Thoracic aorta (tissue), 2 donors: Measurements from ENCODE around the gene MAG. TPM values are rescaled to one million over a fixed set of nuclear protein-coding genes. Genes with fewer than 3 reads are reported as not detected.

Experiments used
- ATAC-seq: fragments of 150-250 bp; one replicate; pipeline ENCODE4 v1.8.0; 2017; ENCODE audit warnings: low read depth; ENCODE audit not compliant: insufficient number of reproducible peaks, low FRiP score
- DNase-seq: peaks from one replicate; pipeline ENCODE4 v3.0.0-alpha.2; 2020; ENCODE audit warnings: low spot score
- H3K27ac ChIP-seq, 2 donors: fragments of 200-600 bp; sonication (generic); 1 replicate in 1 of 2; 2 replicates in 1 of 2; pipeline ENCODE4 v1.5.1; 2016; ENCODE audit warnings: mild to moderate bottlenecking in 2 of 2, moderate library complexity in 2 of 2
- H3K27me3 ChIP-seq: fragments of 200-600 bp; sonication (generic); replicated peaks from 2 replicates; pipeline ENCODE4 v1.6.0; 2016; ENCODE audit warnings: mild to moderate bottlenecking; ENCODE audit not compliant: insufficient read depth
- H3K36me3 ChIP-seq: fragments of 200-600 bp; sonication (generic); one replicate; pipeline ENCODE4 v1.5.1; 2016
- H3K4me1 ChIP-seq, 2 donors: fragments of 200-600 bp; sonication (generic); 1 replicate in 1 of 2; 2 replicates in 1 of 2; pipeline versions ENCODE4 v1.5.1 to v1.6.0; 2016; ENCODE audit warnings: low read depth in 2 of 2, mild to moderate bottlenecking in 1 of 2; ENCODE audit not compliant: control insufficient read depth in 1 of 2
- H3K4me3 ChIP-seq: fragments of 200-600 bp; sonication (generic); 2 replicates; pipeline ENCODE4 v1.5.1; 2016; ENCODE audit warnings: mild to moderate bottlenecking
- H3K9me3 ChIP-seq: fragments of 200-600 bp; sonication (generic); 2 replicates; pipeline ENCODE4 v1.5.1; 2016
- total RNA-seq, 2 donors: library from RNA; depleted of rRNA; stranded (reverse); fragments of >200 nt; gene quantifications; one replicate each; pipeline versions ENCODE4 v1.1.0 to v1.2.3, GENCODE V29; 2016
- TF ChIP-seq, protein P1 (sequence below): fragments of 200-600 bp; sonication (generic); IDR thresholded peaks from one replicate; pipeline ENCODE4 v1.5.1; 2019; ENCODE audit warnings: antibody characterized with exemption

Gene MAG
- total RNA-seq, 2 donors from 2014 or later, result 2.8 TPM; not detected in 1

DNA sequence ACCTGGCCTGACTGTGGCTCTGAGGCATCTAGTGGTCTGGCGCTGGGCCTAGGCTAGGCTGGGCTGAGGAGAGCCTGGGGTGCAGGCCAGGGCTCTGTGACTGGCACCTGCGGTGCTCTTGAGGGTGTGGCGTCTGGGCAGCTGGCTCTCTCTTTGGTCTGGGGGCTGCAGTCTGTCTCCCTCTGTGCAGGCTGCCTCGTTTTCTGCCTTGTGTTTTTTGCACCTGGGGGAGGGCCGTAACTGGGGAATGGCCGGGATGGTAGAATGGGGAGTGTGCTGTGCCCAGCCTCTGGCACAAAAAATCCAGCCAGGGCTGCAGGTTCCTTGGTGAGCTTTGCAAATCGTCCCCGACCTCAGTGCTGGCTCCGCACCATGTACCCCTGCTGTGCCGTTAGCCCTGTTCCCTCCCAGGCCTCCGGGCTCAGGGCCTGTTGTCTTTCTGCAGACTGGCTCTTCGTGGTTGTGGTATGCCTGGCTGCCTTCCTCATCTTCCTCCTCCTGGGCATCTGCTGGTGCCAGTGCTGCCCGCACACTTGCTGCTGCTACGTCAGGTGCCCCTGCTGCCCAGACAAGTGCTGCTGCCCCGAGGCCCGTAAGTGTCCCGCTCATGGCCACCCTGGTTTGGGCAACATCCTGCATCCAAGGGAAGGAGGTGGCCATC, 29.7 kb upstream of the MAG start:
- no peak for DNase-seq
- TF ChIP-seq, protein P1, sequence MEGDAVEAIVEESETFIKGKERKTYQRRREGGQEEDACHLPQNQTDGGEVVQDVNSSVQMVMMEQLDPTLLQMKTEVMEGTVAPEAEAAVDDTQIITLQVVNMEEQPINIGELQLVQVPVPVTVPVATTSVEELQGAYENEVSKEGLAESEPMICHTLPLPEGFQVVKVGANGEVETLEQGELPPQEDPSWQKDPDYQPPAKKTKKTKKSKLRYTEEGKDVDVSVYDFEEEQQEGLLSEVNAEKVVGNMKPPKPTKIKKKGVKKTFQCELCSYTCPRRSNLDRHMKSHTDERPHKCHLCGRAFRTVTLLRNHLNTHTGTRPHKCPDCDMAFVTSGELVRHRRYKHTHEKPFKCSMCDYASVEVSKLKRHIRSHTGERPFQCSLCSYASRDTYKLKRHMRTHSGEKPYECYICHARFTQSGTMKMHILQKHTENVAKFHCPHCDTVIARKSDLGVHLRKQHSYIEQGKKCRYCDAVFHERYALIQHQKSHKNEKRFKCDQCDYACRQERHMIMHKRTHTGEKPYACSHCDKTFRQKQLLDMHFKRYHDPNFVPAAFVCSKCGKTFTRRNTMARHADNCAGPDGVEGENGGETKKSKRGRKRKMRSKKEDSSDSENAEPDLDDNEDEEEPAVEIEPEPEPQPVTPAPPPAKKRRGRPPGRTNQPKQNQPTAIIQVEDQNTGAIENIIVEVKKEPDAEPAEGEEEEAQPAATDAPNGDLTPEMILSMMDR, result no peak
- Histone ChIP-seq H3K36me3 (no peaks in the 10 kb centered on the region), H3K9me3 (no peaks in the 10 kb centered on the region), H3K27ac (no peak overlapping the region), H3K27me3 (no peaks in the 10 kb centered on the region), H3K4me1 (peaks cover 15 to 22% of the 10 kb centered on the region in 2 donors), H3K4me3 (no peak overlapping the region)
- ATAC-seq, result no peak

DNA sequence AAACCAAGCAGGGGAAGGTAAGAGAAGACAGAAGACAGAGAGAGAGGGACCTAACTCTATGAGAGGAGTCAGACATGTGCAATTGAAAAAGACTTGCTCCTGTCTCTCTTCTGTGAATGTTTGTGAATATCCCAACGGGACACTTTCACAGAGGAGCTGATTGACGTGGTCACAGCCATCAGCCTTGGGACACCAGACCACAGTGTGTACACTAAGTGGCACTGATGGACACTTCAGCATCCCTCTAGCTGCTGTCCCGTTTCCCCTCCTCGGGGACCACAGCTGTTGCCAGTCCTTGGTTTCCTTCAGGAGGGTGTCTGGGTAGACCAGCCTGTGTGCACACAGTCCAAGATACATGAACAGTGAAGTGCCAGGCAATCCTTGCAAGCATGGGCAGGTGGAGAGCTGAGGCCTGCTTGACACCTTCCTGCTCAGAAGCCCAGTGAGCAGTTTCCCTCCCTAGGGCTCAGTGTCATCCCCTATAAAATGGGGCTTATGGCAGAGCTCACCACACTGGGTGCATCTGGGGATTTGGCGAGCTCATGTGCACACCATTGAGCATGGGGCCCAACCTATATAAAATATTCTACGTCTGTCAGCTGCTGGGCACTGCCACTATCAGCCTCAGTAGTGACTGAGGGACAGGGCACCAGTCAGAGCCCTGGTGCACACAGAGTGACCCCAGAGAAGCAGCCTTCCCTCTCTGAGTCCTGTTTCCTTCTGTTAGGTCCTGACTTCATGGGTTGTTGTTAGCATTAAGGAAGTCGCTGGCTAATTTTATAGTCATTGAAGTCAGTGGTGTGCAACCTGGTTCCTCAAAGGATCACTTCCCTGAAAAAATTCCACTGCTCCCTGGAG, 27.5 kb upstream of the MAG start:
- Histone ChIP-seq H3K27me3 (no peaks in the 10 kb centered on the region), H3K27ac (no peak overlapping the region), H3K4me1 (peaks cover 15 to 22% of the 10 kb centered on the region in 2 donors), H3K36me3 (no peaks in the 10 kb centered on the region), H3K4me3 (no peak overlapping the region), H3K9me3 (no peaks in the 10 kb centered on the region)
- DNase-seq, result no peak
- TF ChIP-seq, protein P1, result no peak
- ATAC-seq, result no peak

DNA sequence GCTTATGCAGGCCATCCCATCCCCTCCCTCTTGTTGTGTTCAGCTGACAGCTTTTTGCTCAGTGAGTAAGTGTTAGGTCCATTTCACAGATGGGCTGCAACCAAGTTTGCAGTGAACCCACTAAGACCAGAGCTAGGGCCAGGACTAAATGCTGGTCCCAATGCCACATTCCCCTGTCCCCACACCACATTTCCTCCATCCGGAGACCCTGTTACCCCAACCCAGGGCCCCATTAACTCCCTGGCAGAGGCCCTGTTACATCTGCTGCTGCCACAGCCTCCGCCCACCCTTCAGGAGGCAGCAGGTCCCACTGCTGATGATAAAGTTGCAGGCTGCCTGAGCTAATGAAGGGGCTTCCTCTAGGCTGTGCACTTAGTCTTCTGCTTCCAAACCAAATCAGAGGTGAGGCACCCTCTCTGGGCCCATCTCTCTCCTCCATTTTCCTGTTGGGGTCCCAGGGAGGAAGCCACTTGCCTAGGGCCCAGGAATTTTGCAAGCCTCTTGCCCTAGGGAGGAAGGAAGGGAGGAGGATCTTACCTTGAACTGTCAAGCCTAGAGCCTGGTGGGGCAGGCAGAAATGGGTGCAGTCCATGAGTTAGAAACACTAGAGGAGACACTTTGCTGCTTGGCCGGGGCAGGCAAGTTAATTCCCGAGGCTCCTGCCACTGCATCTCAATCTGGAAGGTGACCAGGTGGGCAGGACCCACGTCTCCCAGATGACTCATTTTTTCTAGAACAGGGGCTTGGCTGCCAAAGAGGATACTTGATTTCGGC, 26.6 kb upstream of the MAG start:
- H3K36me3 ChIP-seq, result no peaks in the 10 kb centered on the region
- H3K4me3 ChIP-seq, result no peak overlapping the region
- TF ChIP-seq, protein P1, result no peak
- ATAC-seq (no peak), DNase-seq (no peak)
- H3K4me1 ChIP-seq, result peaks cover 20 to 29% of the 10 kb centered on the region in 2 donors
- no peaks in the 10 kb centered on the region for H3K27me3 ChIP-seq
- H3K27ac ChIP-seq, result peak overlapping the region in 1 of 2 donors; percentile 1
- H3K9me3 ChIP-seq, result no peaks in the 10 kb centered on the region

DNA sequence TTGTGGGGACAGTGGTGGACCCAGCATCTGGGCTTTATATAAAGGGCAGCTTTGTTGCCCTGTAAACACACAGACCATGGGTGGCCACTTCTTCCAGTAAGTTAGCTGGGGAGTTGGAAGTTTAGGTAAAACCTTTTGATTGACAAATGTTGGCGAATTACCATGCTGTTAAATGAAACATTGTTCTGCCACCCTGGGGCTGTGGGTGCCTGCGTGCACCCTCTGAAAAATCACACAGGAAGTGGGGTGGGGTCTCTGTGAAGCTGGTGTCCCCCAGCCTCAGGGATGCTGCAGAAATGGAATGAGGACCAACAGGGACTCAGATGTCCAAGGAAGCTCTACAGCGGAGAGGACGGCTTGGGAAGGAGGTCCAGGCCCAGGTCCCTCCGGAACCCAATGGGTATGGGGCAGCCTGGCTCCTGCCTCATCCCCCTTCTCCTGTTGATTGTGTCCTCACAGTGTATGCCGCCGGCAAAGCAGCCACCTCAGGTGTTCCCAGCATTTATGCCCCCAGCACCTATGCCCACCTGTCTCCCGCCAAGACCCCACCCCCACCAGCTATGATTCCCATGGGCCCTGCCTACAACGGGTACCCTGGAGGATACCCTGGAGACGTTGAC, 26.0 kb upstream of the MAG start:
- Histone ChIP-seq H3K9me3 (no peaks in the 10 kb centered on the region), H3K4me1 (peaks cover 21 to 33% of the 10 kb centered on the region in 2 donors), H3K27ac (peak overlapping the region; percentile 1 to 87), H3K36me3 (peaks cover 5% of the 10 kb centered on the region), H3K27me3 (no peaks in the 10 kb centered on the region), H3K4me3 (no peak overlapping the region)
- TF ChIP-seq, protein P1, result no peak
- DNase-seq, result no peak
- ATAC-seq, result no peak
